Gastroesophageal sphincter (tissue), 4 donors: ENCODE results near the gene HDDC2. TPM values are rescaled to one million over a fixed set of nuclear protein-coding genes. Genes with fewer than 3 reads are reported as not detected.

ENCODE experiments used
- ATAC-seq: fragments of 150-250 bp; one replicate; pipeline ENCODE4 v1.9.1; 2016; ENCODE audit warnings: mild to moderate bottlenecking, moderate library complexity
- H3K27ac ChIP-seq, 4 donors: fragments of 200-600 bp; sonication (generic) in 3 of 4; 1 replicate in 3 of 4; 2 replicates in 1 of 4; pipeline ENCODE4 v1.5.1; 2016 to 2019
- H3K27me3 ChIP-seq: fragments of 200-600 bp; sonication (generic); one replicate; pipeline ENCODE4 v1.5.1; 2019
- H3K36me3 ChIP-seq, 2 donors: fragments of 200-600 bp; sonication (generic); one replicate each; pipeline ENCODE4 v1.5.1; 2019; ENCODE audit warnings: control low read depth in 1 of 2
- H3K4me1 ChIP-seq, 3 donors: fragments of 200-600 bp; sonication (generic); 1 replicate in 2 of 3; 2 replicates in 1 of 3; pipeline ENCODE4 v1.5.1; 2016 to 2019; ENCODE audit warnings: control low read depth in 2 of 3
- H3K4me3 ChIP-seq, 2 donors: fragments of 200-600 bp; sonication (generic); one replicate each; pipeline ENCODE4 v1.5.1; 2019; ENCODE audit warnings: mild to moderate bottlenecking in 1 of 2, moderate library complexity in 1 of 2
- H3K9me3 ChIP-seq, 3 donors: fragments of 200-600 bp; sonication (generic); one replicate each; pipeline ENCODE4 v1.5.1; 2017 to 2019; ENCODE audit warnings: control low read depth in 2 of 3
- CTCF ChIP-seq, 4 experiments: fragments of 200-600 bp in 2 of 4; fragments of 450-650 bp in 2 of 4; sonication (generic) in 1 of 4; IDR thresholded peaks; one replicate each; pipeline ENCODE4 v1.5.1; 2017 to 2019; ENCODE audit warnings: antibody characterized with exemption in 4 of 4, mild to moderate bottlenecking in 2 of 4, moderate library complexity in 2 of 4
- EP300 ChIP-seq: sonication (generic); formaldehyde crosslinking; IDR thresholded peaks from one replicate; pipeline ENCODE4 v1.6.1; 2017; ENCODE audit warnings: antibody characterized with exemption, mild to moderate bottlenecking
- POLR2A ChIP-seq, 2 donors: fragments of 450-650 bp; IDR thresholded peaks; one replicate each; pipeline ENCODE4 v1.6.1; 2017; ENCODE audit warnings: antibody characterized with exemption in 2 of 2, mild to moderate bottlenecking in 2 of 2, moderate library complexity in 1 of 2
- POLR2AphosphoS5 ChIP-seq: sonication (generic); formaldehyde crosslinking; IDR thresholded peaks from one replicate; pipeline ENCODE4 v1.6.1; 2017; ENCODE audit warnings: antibody characterized with exemption
- WGBS, 2 donors: methylation state at CpG; one replicate each; pipeline ENCODE4 v1.1.5; 2018; ENCODE audit warnings: low coverage in 1 of 2; 5-methylcytosine and 5-hydroxymethylcytosine counted together
- total RNA-seq, 4 donors: library from RNA; depleted of rRNA; stranded (reverse); fragments of >200 nt; gene quantifications; one replicate each; pipeline ENCODE4 v1.1.0, GENCODE V29; 2016

The HDDC2 gene
- total RNA-seq, 4 donors from 2014 or later, result 30.9 to 48.9 (median 47.9) TPM

GRCh38 chr6:125227244-125227643 lies 74.5 kb downstream of the HDDC2 start:
- H3K27ac ChIP-seq, result no peak overlapping the region
- TF ChIP-seq CTCF (IDR thresholded peaks at IDR 0.05) (no peak), POLR2A (IDR thresholded peaks at IDR 0.05) (no peak), POLR2AphosphoS5 (no peak), EP300 (no peak)
- no peaks in the 10 kb centered on the region for H3K36me3 ChIP-seq
- ATAC-seq, result no peak
- no peaks in the 10 kb centered on the region for H3K27me3 ChIP-seq
- no peak overlapping the region for H3K4me3 ChIP-seq
- 95 to 100% methylated on average over 6 of the region's 6 CpGs for WGBS, 2 donors
- peaks cover 2 to 27% (median 4%) of the 10 kb centered on the region in 3 donors for H3K4me1 ChIP-seq
- H3K9me3 ChIP-seq, result no peaks in the 10 kb centered on the region

Other genes starting within 250 kb of the HDDC2 start
- gene TPD52L1, start 148.2 kb downstream of the HDDC2 start, total RNA-seq, result 10 to 100 TPM; 11.2 to 59.7 (median 20.2) TPM